ENCODE data around the gene PALLD. TPM values are rescaled to one million over a fixed set of nuclear protein-coding genes. Genes with fewer than 3 reads are reported as not detected.
A peak's percentile ranks its signal among the peaks of the same experiment; 100 is the strongest.

PALLD gene
- total RNA-seq, 2 experiments from 2014 or later: 0.91 to 2.0 TPM

DNA sequence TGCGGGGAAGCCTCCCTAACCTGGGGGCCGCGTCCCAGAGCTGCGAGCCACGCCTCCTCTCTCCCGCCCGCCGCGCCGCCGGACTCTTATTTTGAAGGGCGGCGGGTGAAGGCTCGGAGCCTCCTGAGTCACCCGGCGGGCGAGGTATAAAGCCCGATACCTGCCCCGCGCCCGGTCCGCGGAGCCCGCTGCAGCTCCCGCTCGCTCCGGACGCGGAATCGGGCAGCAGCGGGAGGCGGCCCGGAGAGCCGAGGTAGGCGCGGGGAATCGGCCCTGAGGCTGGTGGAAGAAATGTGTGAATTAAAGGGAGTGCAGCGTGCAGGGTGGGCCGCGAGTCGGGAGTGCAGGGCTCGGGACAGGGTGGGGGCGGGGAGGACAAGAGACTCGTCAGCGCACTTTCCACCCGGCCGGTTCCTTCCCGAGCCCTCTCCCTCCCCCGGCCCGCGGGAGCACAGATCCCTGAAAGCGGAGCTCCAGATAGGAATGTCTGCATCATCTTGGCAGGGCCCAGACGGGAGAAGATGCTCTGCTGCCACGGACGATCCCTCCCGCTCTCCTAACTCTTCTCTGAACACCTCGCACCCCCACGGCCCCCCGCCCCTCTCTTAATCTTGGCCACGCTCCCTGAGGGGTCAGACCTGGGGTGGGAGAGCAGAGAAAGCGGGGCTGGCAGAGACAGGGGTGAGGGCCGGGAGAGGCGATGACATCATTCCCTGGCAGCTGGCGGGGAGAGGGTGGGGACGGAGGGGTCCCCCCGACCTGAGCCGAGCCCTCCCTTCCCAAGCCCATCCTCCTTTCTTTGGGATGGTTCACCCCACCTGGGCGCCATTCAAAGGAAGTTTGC is 335.3 kb downstream of the PALLD start:
- POLR2A ChIA-PET: interaction anchor here (0.6 to 1.3 kb wide), 2 partner anchors 16 to 64 kb away, joined by 3 to 5 read pairs; no protein-coding TSS in a partner anchor
- Mint-ChIP-seq H3K36me3 (peaks cover 2% of the 10 kb centered on the region), H3K27me3 (peaks cover 65% of the 10 kb centered on the region), H3K4me1 (peaks cover 9% of the 10 kb centered on the region), H3K27ac (no peak overlapping the region), H3K4me3 (peak overlapping the region; percentile 61), H3K9me3 (no peaks in the 10 kb centered on the region)
- DNase-seq (peak; percentile 73), ATAC-seq (ENCODE audit: low read depth) (peak; percentile 91)

DNA sequence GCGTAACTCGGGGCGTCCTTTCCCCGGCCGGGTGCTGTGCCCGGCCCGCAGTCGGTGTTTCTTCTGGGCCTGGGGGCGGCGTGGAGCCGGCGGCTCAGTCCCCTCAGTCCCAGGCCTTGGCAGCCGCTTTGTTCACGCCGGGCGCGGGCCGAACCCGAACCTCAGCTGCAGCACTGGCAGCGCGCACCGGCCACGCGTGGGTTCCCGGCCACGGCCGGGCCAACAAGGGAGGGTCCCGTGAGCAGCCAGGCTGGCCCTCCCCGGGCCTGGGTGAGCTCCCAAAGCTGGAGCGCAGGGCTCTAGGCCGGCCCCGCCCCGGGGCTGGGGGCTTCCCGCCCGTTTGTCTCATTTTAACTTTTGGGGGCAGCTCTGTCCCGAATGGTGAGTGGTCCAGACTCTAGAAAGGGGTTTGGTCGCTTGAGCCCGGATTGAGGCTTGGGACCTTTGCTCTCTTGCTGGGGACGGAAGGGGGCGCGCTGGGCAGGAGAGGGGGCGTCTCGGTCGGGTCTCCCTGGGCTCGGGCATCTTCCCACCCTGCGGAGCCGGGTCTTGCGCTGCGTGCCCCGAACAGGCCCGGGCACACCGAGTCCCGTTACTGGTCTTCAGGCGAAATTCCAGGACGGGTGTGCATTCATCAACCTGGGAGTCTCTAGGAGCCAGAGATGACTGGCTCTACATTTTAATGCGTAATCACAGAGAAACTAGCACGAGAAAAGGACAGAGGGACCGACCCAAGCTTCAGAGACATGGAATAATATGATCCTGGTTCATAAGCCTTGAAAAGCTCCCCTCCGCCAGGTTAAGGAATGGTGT is 336.1 kb downstream of the PALLD start:
- Mint-ChIP-seq H3K27ac (no peak overlapping the region), H3K4me1 (peaks cover 9% of the 10 kb centered on the region), H3K27me3 (peaks cover 70% of the 10 kb centered on the region), H3K36me3 (peaks cover 2% of the 10 kb centered on the region), H3K4me3 (peak overlapping the region; percentile 61), H3K9me3 (no peaks in the 10 kb centered on the region)
- POLR2A ChIA-PET: interaction anchor here (1.3 kb wide), 1 partner anchor 16 kb away, joined by 3 read pairs; no protein-coding TSS in a partner anchor
- DNase-seq (peak; percentile 32), ATAC-seq (ENCODE audit: low read depth) (no peak)

DNA sequence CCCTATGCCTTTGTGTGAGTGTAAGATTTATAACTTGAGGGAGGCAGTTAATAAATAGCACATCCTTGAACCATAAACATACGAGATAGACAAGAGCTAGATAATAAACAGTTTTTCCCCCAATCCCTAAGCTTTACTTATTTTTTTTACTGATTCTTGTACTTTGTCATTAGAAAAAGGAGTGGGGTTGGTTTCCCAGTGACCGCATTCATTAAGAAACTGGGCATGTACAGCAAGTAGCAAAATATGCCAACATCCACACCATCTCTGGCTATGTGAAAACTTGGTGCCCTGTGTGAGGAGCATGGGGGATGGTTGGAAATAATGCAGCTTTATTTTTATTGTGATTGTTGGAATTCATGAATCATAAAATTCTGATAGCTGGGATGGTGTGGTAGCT is 337.0 kb downstream of the PALLD start:
- H3K4me3 Mint-ChIP-seq: no peak overlapping the region

GRCh38 chr4:168835880-168836454 is 339.1 kb downstream of the PALLD start:
- Mint-ChIP-seq H3K4me1 (peaks cover 9% of the 10 kb centered on the region), H3K27me3 (peaks cover 58% of the 10 kb centered on the region), H3K4me3 (no peak overlapping the region), H3K36me3 (no peaks in the 10 kb centered on the region), H3K27ac (no peak overlapping the region), H3K9me3 (no peaks in the 10 kb centered on the region)
- POLR2A ChIA-PET: no interaction called here
- DNase-seq (no peak), ATAC-seq (ENCODE audit: low read depth) (no peak)

More for the DNA sequence above, 337.0 kb downstream of the PALLD start:
- no peak for DNase-seq
- Mint-ChIP-seq H3K27ac (no peak overlapping the region), H3K4me1 (peaks cover 9% of the 10 kb centered on the region), H3K36me3 (peaks cover 2% of the 10 kb centered on the region), H3K27me3 (peaks cover 72% of the 10 kb centered on the region), H3K9me3 (no peaks in the 10 kb centered on the region)
- POLR2A ChIA-PET: no interaction called here
- ATAC-seq (ENCODE audit: low read depth): no peak

- Mint-ChIP-seq H3K9me3 (no peaks in the 10 kb centered on the region), H3K27me3 (peaks cover 53% of the 10 kb centered on the region), H3K4me1 (peaks cover 7% of the 10 kb centered on the region), H3K36me3 (no peaks in the 10 kb centered on the region), H3K27ac (no peak overlapping the region), H3K4me3 (no peak overlapping the region)
- ATAC-seq (ENCODE audit: low read depth): no peak
- DNase-seq: no peak
- POLR2A ChIA-PET: no interaction called here
Measured at GRCh38 chr4:168836490-168836889, 339.6 kb downstream of the PALLD start.

DNA sequence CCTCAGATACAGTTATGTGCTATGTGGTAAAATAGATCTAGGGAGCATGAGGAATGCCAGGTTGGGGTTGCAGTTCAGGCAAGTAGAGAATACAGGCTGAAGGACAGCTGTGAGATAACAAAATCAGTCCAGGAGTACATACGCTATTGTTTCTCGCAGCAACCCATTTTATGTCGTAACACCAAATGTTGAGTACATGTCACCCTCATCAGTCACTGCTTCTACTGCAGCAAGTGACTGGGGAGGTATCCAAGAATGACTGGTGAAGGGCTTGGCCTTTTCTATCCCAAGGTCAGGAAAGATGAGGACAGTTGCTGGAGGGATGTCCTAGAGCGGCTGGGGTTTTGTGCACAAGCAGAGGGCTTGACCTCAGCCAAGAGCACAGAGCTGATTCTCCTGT is 341.1 kb downstream of the PALLD start:
- H3K4me1 Mint-ChIP-seq: peaks cover 3% of the 10 kb centered on the region
- H3K9me3 Mint-ChIP-seq: no peaks in the 10 kb centered on the region
- no peak overlapping the region for H3K4me3 Mint-ChIP-seq
- no peak overlapping the region for H3K27ac Mint-ChIP-seq
- peaks cover 55% of the 10 kb centered on the region for H3K27me3 Mint-ChIP-seq
- DNase-seq (no peak), ATAC-seq (ENCODE audit: low read depth) (no peak)
- no peaks in the 10 kb centered on the region for H3K36me3 Mint-ChIP-seq
- POLR2A ChIA-PET: no interaction called here

GRCh38 chr4:168839758-168840391 is 343.0 kb downstream of the PALLD start:
- no peak for ATAC-seq (ENCODE audit: low read depth)
- POLR2A ChIA-PET: no interaction called here

GRCh38 chr4:168840392-168840763 is 343.5 kb downstream of the PALLD start:
- ATAC-seq (ENCODE audit: low read depth) (no peak), DNase-seq (no peak)
- Mint-ChIP-seq H3K9me3 (no peaks in the 10 kb centered on the region), H3K27me3 (peaks cover 45% of the 10 kb centered on the region), H3K36me3 (no peaks in the 10 kb centered on the region), H3K4me1 (no peaks in the 10 kb centered on the region), H3K4me3 (no peak overlapping the region), H3K27ac (no peak overlapping the region)
- POLR2A ChIA-PET: no interaction called here

More at GRCh38 chr4:168839758-168840391, 343.0 kb downstream of the PALLD start:
- DNase-seq: no peak
- Mint-ChIP-seq H3K4me3 (no peak overlapping the region), H3K27ac (no peak overlapping the region), H3K36me3 (no peaks in the 10 kb centered on the region), H3K27me3 (peaks cover 46% of the 10 kb centered on the region), H3K4me1 (no peaks in the 10 kb centered on the region), H3K9me3 (no peaks in the 10 kb centered on the region)

GRCh38 chr4:168841000-168841671 is 344.3 kb downstream of the PALLD start:
- Mint-ChIP-seq H3K4me3 (no peak overlapping the region), H3K27me3 (peaks cover 38% of the 10 kb centered on the region), H3K4me1 (no peaks in the 10 kb centered on the region), H3K27ac (no peak overlapping the region), H3K36me3 (no peaks in the 10 kb centered on the region), H3K9me3 (no peaks in the 10 kb centered on the region)
- DNase-seq: no peak
- ATAC-seq (ENCODE audit: low read depth): no peak
- POLR2A ChIA-PET: interaction anchor here (0.5 kb wide), 1 partner anchor 539 kb away, joined by 3 read pairs; no protein-coding TSS in a partner anchor

- Mint-ChIP-seq H3K36me3 (no peaks in the 10 kb centered on the region), H3K9me3 (no peaks in the 10 kb centered on the region), H3K4me3 (no peak overlapping the region), H3K4me1 (no peaks in the 10 kb centered on the region), H3K27me3 (peaks cover 34% of the 10 kb centered on the region), H3K27ac (no peak overlapping the region)
- POLR2A ChIA-PET: interaction anchor here (0.5 kb wide), 1 partner anchor 539 kb away, joined by 3 read pairs; no protein-coding TSS in a partner anchor
- ATAC-seq (ENCODE audit: low read depth): no peak
- DNase-seq: no peak
Measured at GRCh38 chr4:168841672-168842019, 344.8 kb downstream of the PALLD start.

- Mint-ChIP-seq H3K4me1 (no peaks in the 10 kb centered on the region), H3K4me3 (no peak overlapping the region), H3K9me3 (no peaks in the 10 kb centered on the region), H3K27ac (no peak overlapping the region), H3K27me3 (peaks cover 34% of the 10 kb centered on the region), H3K36me3 (no peaks in the 10 kb centered on the region)
- POLR2A ChIA-PET: no interaction called here
- ATAC-seq (ENCODE audit: low read depth) (no peak), DNase-seq (no peak)
Measured at GRCh38 chr4:168842186-168842585, 345.3 kb downstream of the PALLD start.

- no peak overlapping the region for H3K4me3 Mint-ChIP-seq
- no peak for ATAC-seq (ENCODE audit: low read depth)
- no peaks in the 10 kb centered on the region for H3K36me3 Mint-ChIP-seq
- peaks cover 26% of the 10 kb centered on the region for H3K27me3 Mint-ChIP-seq
- POLR2A ChIA-PET: no interaction called here
- no peak for DNase-seq
- peaks cover 5% of the 10 kb centered on the region for H3K4me1 Mint-ChIP-seq
- H3K9me3 Mint-ChIP-seq: no peaks in the 10 kb centered on the region
- no peak overlapping the region for H3K27ac Mint-ChIP-seq
Measured at GRCh38 chr4:168843635-168844034, 346.8 kb downstream of the PALLD start.

Measured in activated naive CD8-positive, alpha-beta T cell treated with anti-CD3 and anti-CD28 coated beads, Interleukin-2, amount 10 ng/mL, durations not matched to agents 7 days and 5 days (primary cell).